Measurements from ENCODE around the gene BRPF1. TPM values are rescaled to one million over a fixed set of nuclear protein-coding genes. Genes with fewer than 3 reads are reported as not detected.

BRPF1 gene
- total and polyA plus RNA-seq, 2 experiments from 2014 or later: 8.0 to 24.7 TPM

Other genes starting within 250 kb of the BRPF1 start
- gene LHFPL4, start 177.9 kb upstream of the BRPF1 start, total RNA-seq (2014; rRNA removed; shearing (Covaris generic)): 11.1 and 11.5 TPM in 2 replicates
- 2.3 and 4.2 TPM in 2 replicates for gene LHFPL4, start 177.9 kb upstream of the BRPF1 start, polyA plus RNA-seq (2016; fragmentation: Nextera tagmentation; extraction: Ambion mirVana)
- 48.9 and 54.3 TPM in 2 replicates for gene MTMR14, start 82.2 kb upstream of the BRPF1 start, total RNA-seq (2014; rRNA removed; shearing (Covaris generic))
- gene MTMR14, start 82.2 kb upstream of the BRPF1 start, polyA plus RNA-seq (2016; fragmentation: Nextera tagmentation; extraction: Ambion mirVana): 32.8 and 34.4 TPM in 2 replicates
- gene CPNE9, start 27.9 kb upstream of the BRPF1 start, total RNA-seq (2014; rRNA removed; shearing (Covaris generic)): 7.8 and 8.8 TPM in 2 replicates
- gene CPNE9, start 27.9 kb upstream of the BRPF1 start, polyA plus RNA-seq (2016; fragmentation: Nextera tagmentation; extraction: Ambion mirVana): 6.2 and 7.0 TPM in 2 replicates
- gene OGG1, start 18.2 kb downstream of the BRPF1 start, total RNA-seq (2014; rRNA removed; shearing (Covaris generic)): 25.4 and 27.6 TPM in 2 replicates
- gene OGG1, start 18.2 kb downstream of the BRPF1 start, polyA plus RNA-seq (2016; fragmentation: Nextera tagmentation; extraction: Ambion mirVana): 17.4 and 20.6 TPM in 2 replicates
- gene CAMK1, start 38.2 kb downstream of the BRPF1 start, total RNA-seq (2014; rRNA removed; shearing (Covaris generic)): 3.1 and 4.4 TPM in 2 replicates
- gene CAMK1, start 38.2 kb downstream of the BRPF1 start, polyA plus RNA-seq (2016; fragmentation: Nextera tagmentation; extraction: Ambion mirVana): 4.4 and 4.9 TPM in 2 replicates
- gene TADA3, start 60.7 kb downstream of the BRPF1 start, total RNA-seq (2014; rRNA removed; shearing (Covaris generic)): 54.4 and 61.7 TPM in 2 replicates
- 29.1 and 31.5 TPM in 2 replicates for gene TADA3, start 60.7 kb downstream of the BRPF1 start, polyA plus RNA-seq (2016; fragmentation: Nextera tagmentation; extraction: Ambion mirVana)
- 171 and 176 TPM in 2 replicates for gene ARPC4, start 61.3 kb downstream of the BRPF1 start, total RNA-seq (2014; rRNA removed; shearing (Covaris generic))
- 71.9 and 73.0 TPM in 2 replicates for gene ARPC4, start 61.3 kb downstream of the BRPF1 start, polyA plus RNA-seq (2016; fragmentation: Nextera tagmentation; extraction: Ambion mirVana)
- 4.5 and 5.3 TPM in 2 replicates for gene TTLL3, start 78.5 kb downstream of the BRPF1 start, total RNA-seq (2014; rRNA removed; shearing (Covaris generic))
- gene TTLL3, start 78.5 kb downstream of the BRPF1 start, polyA plus RNA-seq (2016; fragmentation: Nextera tagmentation; extraction: Ambion mirVana): 3.7 and 4.9 TPM in 2 replicates
- 73.4 and 82.8 TPM in 2 replicates for gene RPUSD3, start 112.3 kb downstream of the BRPF1 start, total RNA-seq (2014; rRNA removed; shearing (Covaris generic))
- 59.6 and 64.3 TPM in 2 replicates for gene RPUSD3, start 112.3 kb downstream of the BRPF1 start, polyA plus RNA-seq (2016; fragmentation: Nextera tagmentation; extraction: Ambion mirVana)
- gene CIDEC, start 148.5 kb downstream of the BRPF1 start, total RNA-seq (2014; rRNA removed; shearing (Covaris generic)): not detected in 2 replicates
- gene CIDEC, start 148.5 kb downstream of the BRPF1 start, polyA plus RNA-seq (2016; fragmentation: Nextera tagmentation; extraction: Ambion mirVana): not detected in 2 replicates
- 22.5 and 23.7 TPM in 2 replicates for gene JAGN1, start 158.9 kb downstream of the BRPF1 start, total RNA-seq (2014; rRNA removed; shearing (Covaris generic))
- 27.9 and 32.0 TPM in 2 replicates for gene JAGN1, start 158.9 kb downstream of the BRPF1 start, polyA plus RNA-seq (2016; fragmentation: Nextera tagmentation; extraction: Ambion mirVana)
- 3.4 and 4.3 TPM in 2 replicates for gene IL17RE, start 171.1 kb downstream of the BRPF1 start, total RNA-seq (2014; rRNA removed; shearing (Covaris generic))
- 1.0 and 1.1 TPM in 2 replicates for gene IL17RE, start 171.1 kb downstream of the BRPF1 start, polyA plus RNA-seq (2016; fragmentation: Nextera tagmentation; extraction: Ambion mirVana)
- gene IL17RC, start 185.4 kb downstream of the BRPF1 start, total RNA-seq (2014; rRNA removed; shearing (Covaris generic)): 12.6 and 15.0 TPM in 2 replicates
- gene IL17RC, start 185.4 kb downstream of the BRPF1 start, polyA plus RNA-seq (2016; fragmentation: Nextera tagmentation; extraction: Ambion mirVana): 8.4 and 10.2 TPM in 2 replicates
- 8.4 and 11.5 TPM in 2 replicates for gene CRELD1, start 202.1 kb downstream of the BRPF1 start, total RNA-seq (2014; rRNA removed; shearing (Covaris generic))
- 13.1 and 14.3 TPM in 2 replicates for gene CRELD1, start 202.1 kb downstream of the BRPF1 start, polyA plus RNA-seq (2016; fragmentation: Nextera tagmentation; extraction: Ambion mirVana)
- 5.1 and 6.9 TPM in 2 replicates for gene PRRT3, start 220.7 kb downstream of the BRPF1 start, total RNA-seq (2014; rRNA removed; shearing (Covaris generic))
- gene PRRT3, start 220.7 kb downstream of the BRPF1 start, polyA plus RNA-seq (2016; fragmentation: Nextera tagmentation; extraction: Ambion mirVana): 4.3 TPM in 2 replicates